Stimulated activated effector memory CD8-positive, alpha-beta T cell treated with anti-CD3 and anti-CD28 coated beads, Interleukin-12 subunit alpha, Interleukin-12 subunit beta, amount 100 ng/mL, for 72 hours (primary cell): ENCODE measurements around the gene WRAP53.

Source experiments
- ATAC-seq: fragments of 150-1000 bp; cut with Tn5 transposase; 2 replicates; pipeline ENCODE4 v1.10.0; 2021
- DNase-seq, 2 donors: peaks; one replicate each; pipeline ENCODE4 v3.0.0; 2021 to 2022; ENCODE audit warnings: low spot score in 2 of 2
- H3K27ac Mint-ChIP-seq: one replicate; pipeline ENCODE4 v1.8.0; 2022; ENCODE audit warnings: mild to moderate bottlenecking, mixed read lengths
- H3K36me3 Mint-ChIP-seq: one replicate; pipeline ENCODE4 v1.8.0; 2022; ENCODE audit warnings: mild to moderate bottlenecking, mixed read lengths
- H3K4me1 Mint-ChIP-seq: one replicate; pipeline ENCODE4 v1.8.0; 2022; ENCODE audit warnings: mixed read lengths
- H3K4me3 Mint-ChIP-seq: one replicate; pipeline ENCODE4 v1.8.0; 2022; ENCODE audit warnings: mild to moderate bottlenecking, mixed read lengths
- H3K9me3 Mint-ChIP-seq: one replicate; pipeline ENCODE4 v1.8.0; 2022; ENCODE audit warnings: mixed read lengths

The WRAP53 gene

GRCh38 chr17:7712111-7712771 lies 24.0 kb downstream of the WRAP53 start:
- Mint-ChIP-seq H3K36me3 (no peaks in the 10 kb centered on the region), H3K9me3 (no peaks in the 10 kb centered on the region), H3K4me3 (no peak overlapping the region), H3K27ac (no peak overlapping the region), H3K4me1 (peaks cover 22% of the 10 kb centered on the region)
- no peak for ATAC-seq
- no peak for DNase-seq

- Mint-ChIP-seq H3K9me3 (no peaks in the 10 kb centered on the region), H3K36me3 (peaks cover 8% of the 10 kb centered on the region), H3K4me1 (peaks cover 37% of the 10 kb centered on the region), H3K4me3 (no peak overlapping the region), H3K27ac (no peak overlapping the region)
- DNase-seq, result no peak
- no peak for ATAC-seq
These were observed 25.5 kb downstream of the WRAP53 start for GRCh38 chr17:7713782-7714181.

DNA sequence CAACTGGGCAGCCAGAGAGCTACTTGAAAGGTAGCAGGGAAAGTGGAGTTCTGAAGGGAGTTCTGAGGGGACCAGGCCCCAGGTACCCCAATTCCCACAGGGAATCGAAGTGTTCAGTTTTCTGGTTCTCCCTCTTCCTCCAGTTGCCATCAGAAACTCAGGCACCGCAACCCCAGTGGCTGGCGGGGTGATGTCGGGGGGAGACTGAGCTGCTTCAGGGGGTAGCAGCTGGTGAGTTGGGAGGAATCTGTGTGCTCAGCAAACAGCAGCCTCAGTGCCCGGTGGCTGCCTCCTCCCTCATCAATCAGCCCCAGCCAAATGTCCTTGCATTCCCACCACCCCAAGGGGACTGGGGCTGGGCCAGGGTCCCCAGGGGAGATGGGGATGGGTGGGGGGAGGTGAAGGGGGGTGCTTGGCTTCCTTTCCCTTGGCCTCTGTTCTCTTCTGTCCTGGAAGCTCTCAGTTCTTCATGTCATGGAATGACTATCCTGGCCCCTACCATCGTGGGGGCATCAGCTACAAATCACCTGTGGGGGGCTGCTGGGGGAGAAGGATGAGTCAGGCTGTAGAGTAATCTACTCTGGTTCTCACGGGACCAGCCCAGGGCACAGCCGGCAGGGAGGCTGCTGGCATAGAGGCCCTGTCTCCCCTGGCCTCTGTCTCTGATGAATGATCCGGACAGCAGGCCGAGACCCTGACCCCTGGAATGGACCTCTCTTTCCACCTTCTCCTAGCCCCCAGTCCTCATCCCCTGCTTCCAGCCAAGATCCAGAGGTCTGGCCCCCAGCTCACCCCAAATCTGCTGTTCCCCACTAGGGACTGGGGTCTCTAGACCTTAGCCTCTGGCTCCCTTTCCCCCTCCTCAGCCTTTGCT lies 26.7 kb downstream of the WRAP53 start:
- Mint-ChIP-seq H3K9me3 (no peaks in the 10 kb centered on the region), H3K27ac (no peak overlapping the region), H3K36me3 (peaks cover 8% of the 10 kb centered on the region), H3K4me3 (no peak overlapping the region), H3K4me1 (peaks cover 35% of the 10 kb centered on the region)
- DNase-seq (no peak), ATAC-seq (no peak)

- H3K36me3 Mint-ChIP-seq, result peaks cover 8% of the 10 kb centered on the region
- ATAC-seq, result no peak
- H3K4me1 Mint-ChIP-seq, result peaks cover 25% of the 10 kb centered on the region
- no peak overlapping the region for H3K27ac Mint-ChIP-seq
- no peaks in the 10 kb centered on the region for H3K9me3 Mint-ChIP-seq
- no peak for DNase-seq
- peak overlapping the region; percentile 78 for H3K4me3 Mint-ChIP-seq
These were observed 27.9 kb downstream of the WRAP53 start for GRCh38 chr17:7715936-7716886.

GRCh38 chr17:7716901-7717755 lies 28.9 kb downstream of the WRAP53 start, which contains the start of gene DNAH2:
Gene DNAH2 (plus strand): TSS chr17:7717744. CDS start chr17:7719735, 1,991 bp downstream.
- Mint-ChIP-seq H3K27ac (peak within 1 kb of the TSS; percentile 26), H3K4me3 (peak within 1 kb of the TSS; percentile 78)

DNA sequence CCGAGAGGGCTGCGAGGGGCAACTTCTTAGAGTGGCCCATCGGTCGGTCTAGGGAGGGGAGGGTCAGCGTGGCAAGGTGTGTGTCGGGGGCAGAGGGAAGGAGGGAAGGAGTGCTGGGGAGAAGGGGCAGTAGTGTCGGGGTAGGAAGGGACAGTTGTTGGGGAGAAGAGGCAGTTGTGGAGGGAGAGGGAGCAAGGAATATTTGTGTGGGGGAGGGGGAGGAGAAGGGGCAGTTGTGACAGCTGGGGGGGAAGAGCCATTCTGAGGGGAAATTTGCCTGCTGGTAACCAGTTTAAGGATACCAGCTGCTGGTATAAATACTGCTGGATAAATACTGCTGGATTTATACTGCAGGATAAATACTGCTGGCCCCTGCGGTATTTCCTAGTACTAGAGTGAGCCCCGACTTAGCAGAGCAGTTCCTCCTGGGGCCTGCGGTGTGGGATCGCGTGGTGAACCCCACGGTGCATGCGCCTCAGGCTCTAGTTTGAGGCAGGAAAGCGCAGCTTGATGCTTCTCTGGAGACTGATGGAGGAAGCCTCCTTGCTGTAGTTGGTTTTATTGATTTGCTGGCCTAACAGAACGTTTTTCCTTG lies 29.6 kb downstream of the WRAP53 start:
- ATAC-seq, result peak; percentile 78
- no peaks in the 10 kb centered on the region for H3K9me3 Mint-ChIP-seq
- peak overlapping the region; percentile 26 for H3K27ac Mint-ChIP-seq
- no peak for DNase-seq
- peak overlapping the region; percentile 78 for H3K4me3 Mint-ChIP-seq
- peaks cover 25% of the 10 kb centered on the region for H3K4me1 Mint-ChIP-seq
- H3K36me3 Mint-ChIP-seq, result peaks cover 8% of the 10 kb centered on the region

More at GRCh38 chr17:7716901-7717755, 28.9 kb downstream of the WRAP53 start, which contains the start of gene DNAH2:
- Mint-ChIP-seq H3K4me1 (peaks cover 25% of the 10 kb centered on the region), H3K9me3 (no peaks in the 10 kb centered on the region), H3K36me3 (peaks cover 8% of the 10 kb centered on the region)
- ATAC-seq, result peak; percentile 85
- DNase-seq, result peak; percentile 49 to 78

DNA sequence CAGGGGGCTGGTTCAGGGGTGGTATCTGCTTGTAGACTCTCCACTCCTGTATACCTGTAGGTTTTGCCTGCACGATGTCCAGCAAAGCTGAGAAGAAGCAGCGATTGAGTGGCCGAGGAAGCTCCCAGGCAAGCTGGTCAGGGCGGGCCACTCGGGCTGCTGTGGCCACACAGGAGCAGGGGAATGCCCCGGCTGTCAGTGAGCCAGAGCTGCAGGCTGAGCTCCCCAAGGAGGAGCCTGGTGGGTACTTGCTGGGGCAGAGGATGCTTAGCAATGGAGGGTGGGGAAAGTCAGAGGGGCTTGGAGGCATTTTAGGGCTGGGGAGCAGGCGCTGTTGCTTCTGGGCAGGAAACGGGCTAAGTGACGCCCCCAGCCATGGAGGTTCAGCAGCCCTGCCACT lies 31.4 kb downstream of the WRAP53 start:
- ATAC-seq (no peak), DNase-seq (no peak)
- peaks cover 25% of the 10 kb centered on the region for H3K4me1 Mint-ChIP-seq
- H3K4me3 Mint-ChIP-seq, result no peak overlapping the region
- peaks cover 8% of the 10 kb centered on the region for H3K36me3 Mint-ChIP-seq
- H3K9me3 Mint-ChIP-seq, result no peaks in the 10 kb centered on the region
- H3K27ac Mint-ChIP-seq, result no peak overlapping the region

DNA sequence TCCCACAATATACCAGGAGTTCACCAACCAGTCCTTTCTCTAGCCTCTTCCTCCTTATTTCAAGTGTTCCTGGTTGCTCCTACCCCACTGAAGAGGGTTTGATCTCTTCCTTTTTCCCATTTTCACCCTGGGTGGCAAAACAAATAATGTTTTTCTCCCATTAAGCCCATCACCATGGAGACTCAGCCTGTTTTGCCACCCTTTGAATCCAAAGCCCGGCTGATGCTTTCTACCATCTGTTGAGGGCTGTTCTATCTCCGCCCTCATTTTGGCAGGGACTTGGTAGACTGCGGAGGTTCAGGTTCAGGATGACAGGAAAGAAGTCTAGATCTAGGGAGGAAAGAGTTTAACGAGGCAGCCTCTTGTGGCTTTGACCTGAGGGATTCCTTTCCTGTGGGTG lies 31.8 kb downstream of the WRAP53 start:
- Mint-ChIP-seq H3K27ac (no peak overlapping the region), H3K36me3 (peaks cover 8% of the 10 kb centered on the region), H3K4me1 (peaks cover 25% of the 10 kb centered on the region), H3K4me3 (no peak overlapping the region), H3K9me3 (no peaks in the 10 kb centered on the region)
- DNase-seq, result no peak
- ATAC-seq, result no peak

DNA sequence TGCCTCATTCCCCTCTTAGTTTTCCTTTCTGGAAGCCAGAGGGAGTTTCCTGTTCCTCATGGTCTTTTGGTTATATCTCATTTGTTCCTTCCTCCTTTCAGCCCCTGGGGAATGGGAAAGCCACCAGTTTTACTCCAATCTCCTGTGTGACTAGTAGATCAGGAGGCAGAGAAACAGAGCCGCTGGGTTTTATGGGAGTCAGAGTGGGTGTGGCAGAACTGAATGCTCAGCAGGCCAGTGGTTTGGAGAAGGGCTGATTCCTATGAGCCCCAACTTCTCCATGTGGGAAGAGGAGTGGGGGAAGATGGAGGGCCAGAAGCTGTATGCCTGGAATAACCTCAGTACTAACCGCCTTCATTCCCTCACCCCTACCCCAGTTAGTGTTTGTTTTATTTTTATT lies 33.3 kb downstream of the WRAP53 start:
- no peaks in the 10 kb centered on the region for H3K9me3 Mint-ChIP-seq
- H3K4me1 Mint-ChIP-seq, result peaks cover 21% of the 10 kb centered on the region
- no peak overlapping the region for H3K4me3 Mint-ChIP-seq
- H3K36me3 Mint-ChIP-seq, result peaks cover 8% of the 10 kb centered on the region
- DNase-seq (no peak), ATAC-seq (no peak)
- H3K27ac Mint-ChIP-seq, result no peak overlapping the region

GRCh38 chr17:7727886-7728285 lies 39.6 kb downstream of the WRAP53 start:
- H3K4me3 Mint-ChIP-seq, result no peak overlapping the region
- H3K27ac Mint-ChIP-seq, result no peak overlapping the region

DNA sequence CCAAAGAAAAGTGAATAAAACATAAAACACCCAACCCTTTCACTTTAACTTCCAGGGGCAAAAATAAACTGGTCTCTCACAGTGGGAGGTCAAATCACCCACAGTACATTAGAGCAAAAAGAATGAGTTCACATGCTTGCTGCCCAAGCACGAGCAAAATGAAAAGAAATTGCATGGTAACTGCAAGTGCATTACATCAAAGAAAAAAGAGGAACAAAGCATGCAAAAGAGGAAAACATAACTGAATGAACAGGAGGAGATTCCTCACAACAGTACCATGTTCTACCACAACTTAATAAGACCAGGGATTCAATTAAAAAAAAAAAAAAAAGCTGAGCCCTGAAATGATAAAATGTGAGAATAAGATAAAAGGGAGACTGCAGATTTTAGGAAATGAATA lies 41.5 kb downstream of the WRAP53 start:
- no peak for ATAC-seq
- no peak overlapping the region for H3K4me3 Mint-ChIP-seq
- H3K9me3 Mint-ChIP-seq, result no peaks in the 10 kb centered on the region
- no peaks in the 10 kb centered on the region for H3K36me3 Mint-ChIP-seq
- H3K4me1 Mint-ChIP-seq, result no peaks in the 10 kb centered on the region
- no peak overlapping the region for H3K27ac Mint-ChIP-seq
- DNase-seq, result no peak

More at GRCh38 chr17:7727886-7728285, 39.6 kb downstream of the WRAP53 start:
- no peak for DNase-seq
- ATAC-seq, result no peak
- H3K4me1 Mint-ChIP-seq, result no peaks in the 10 kb centered on the region
- no peaks in the 10 kb centered on the region for H3K36me3 Mint-ChIP-seq
- no peaks in the 10 kb centered on the region for H3K9me3 Mint-ChIP-seq

DNA sequence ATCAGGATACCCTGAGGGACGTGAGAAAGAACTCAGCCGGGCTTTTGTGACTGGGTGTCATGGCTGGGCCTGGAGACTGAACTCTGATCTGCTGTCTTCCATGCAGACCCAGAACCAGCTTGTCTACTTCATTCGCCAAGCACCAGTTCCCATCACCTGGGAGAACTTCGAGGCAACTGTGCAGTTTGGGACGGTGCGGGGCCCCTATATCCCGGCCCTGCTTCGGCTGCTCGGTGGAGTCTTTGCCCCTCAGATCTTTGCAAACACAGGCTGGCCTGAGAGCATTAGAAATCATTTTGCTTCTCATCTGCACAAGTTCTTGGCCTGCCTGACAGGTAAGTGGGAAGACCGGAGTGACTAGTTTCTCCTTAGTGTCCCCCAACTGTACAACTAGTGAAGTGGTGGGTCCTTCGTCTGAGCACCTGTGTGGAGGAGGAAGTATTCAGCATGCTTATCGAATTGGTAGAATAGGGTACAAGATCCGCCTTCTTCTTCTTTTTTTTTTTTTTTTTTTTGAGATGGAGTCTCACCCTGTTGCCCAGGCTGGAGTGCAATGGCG lies 44.8 kb downstream of the WRAP53 start:
- Mint-ChIP-seq H3K27ac (no peak overlapping the region), H3K4me3 (no peak overlapping the region), H3K4me1 (no peaks in the 10 kb centered on the region), H3K36me3 (no peaks in the 10 kb centered on the region), H3K9me3 (no peaks in the 10 kb centered on the region)
- DNase-seq (no peak), ATAC-seq (no peak)

GRCh38 chr17:7737601-7738000 lies 49.3 kb downstream of the WRAP53 start:
- Mint-ChIP-seq H3K4me3 (no peak overlapping the region), H3K36me3 (no peaks in the 10 kb centered on the region), H3K27ac (peak overlapping the region; percentile 13), H3K4me1 (no peaks in the 10 kb centered on the region), H3K9me3 (no peaks in the 10 kb centered on the region)
- ATAC-seq (no peak), DNase-seq (no peak)

GRCh38 chr17:7739746-7740145 lies 51.5 kb downstream of the WRAP53 start:
- ATAC-seq (no peak), DNase-seq (no peak)
- no peaks in the 10 kb centered on the region for H3K4me1 Mint-ChIP-seq
- H3K27ac Mint-ChIP-seq, result no peak overlapping the region
- no peaks in the 10 kb centered on the region for H3K9me3 Mint-ChIP-seq
- no peaks in the 10 kb centered on the region for H3K36me3 Mint-ChIP-seq
- no peak overlapping the region for H3K4me3 Mint-ChIP-seq
